GM12878 (cell line): ENCODE results near the gene VAV2. TPM values are rescaled to one million over a fixed set of nuclear protein-coding genes. Genes with fewer than 3 reads are reported as not detected.

Experiments used
- ATAC-seq: fragments of 200-7000 bp; cut with Tn5 transposase; 3 replicates; pipeline ENCODE4 v1.9.1; 2020; ENCODE audit warnings: mild to moderate bottlenecking, moderate library complexity
- BruUV-seq: library from RNA; stranded (reverse); fragments of 400-500 nt; replicated peaks from 2 replicates; lab custom pipeline; 2021; lab: Mats Ljungman, UMichigan
- CTCF ChIA-PET: fragments of 300-600 bp; sonication (Branson Sonifier 250); formaldehyde crosslinking; extraction: SDS; loops from one replicate; lab custom pipeline; 2021; ENCODE audit warnings: inconsistent platforms; lab: Yijun Ruan, JAX
- POLR2A ChIA-PET: fragments of 350-600 bp; formaldehyde crosslinking; extraction: SDS; loops from one replicate; lab custom pipeline; 2021; ENCODE audit warnings: inconsistent platforms; lab: Charles Lee
- RAD21 ChIA-PET: fragments of 300-600 bp; sonication (Branson Sonifier 250); formaldehyde crosslinking; loops from one replicate; lab custom pipeline; 2023; ENCODE audit warnings: antibody characterized with exemption; ENCODE audit not compliant: unreplicated experiment; lab: Charles Lee
- SMC1A ChIA-PET: fragments of 300-600 bp; sonication (Branson Sonifier 250); formaldehyde crosslinking; loops from one replicate; lab custom pipeline; 2023; ENCODE audit not compliant: unreplicated experiment, uncharacterized antibody; lab: Charles Lee
- DNase-seq: peaks from one replicate; pipeline ENCODE4 v3.0.0-alpha.2; 2011; ENCODE audit warnings: low read depth, low spot score
- FAIRE-seq: peaks from 3 replicates; lab custom pipeline; 2011; peaks lifted over from hg19 to GRCh38; lab: Jason Lieb, UNC
- H2AFZ ChIP-seq: 2 replicates; pipeline ENCODE4 v1.6.0; 2011; ENCODE audit warnings: low read depth, low read length, control low read depth; ENCODE audit not compliant: control insufficient read depth
- H3K27ac ChIP-seq: 2 replicates; pipeline ENCODE4 v1.5.1; 2011; ENCODE audit warnings: control low read depth; ENCODE audit not compliant: control insufficient read depth, insufficient read depth
- H3K27me3 ChIP-seq, 2 experiments: replicated peaks in 1 of 2; 2 replicates each; pipeline versions ENCODE4 v1.6.0 to v1.6.1; 2011; ENCODE audit warnings: low read length in 1 of 2; ENCODE audit not compliant: control insufficient read depth in 2 of 2, insufficient read depth in 2 of 2
- H3K36me3 ChIP-seq, 2 experiments: 2 replicates each; pipeline ENCODE4 v1.5.1; 2011; ENCODE audit warnings: low read length in 1 of 2; ENCODE audit not compliant: control insufficient read depth in 2 of 2, insufficient read depth in 2 of 2
- H3K4me1 ChIP-seq: 2 replicates; pipeline ENCODE4 v1.6.1; 2011; ENCODE audit warnings: mild to moderate bottlenecking, low read length, moderate library complexity, mixed read lengths; ENCODE audit not compliant: control insufficient read depth, insufficient read depth
- H3K4me2 ChIP-seq: 2 replicates; pipeline ENCODE4 v1.6.0; 2011; ENCODE audit warnings: control low read depth; ENCODE audit not compliant: control insufficient read depth, insufficient read depth
- H3K4me3 ChIP-seq: fragments of 200-600 bp; sonication (generic); 2 replicates; pipeline ENCODE4 v1.5.1; 2016
- H3K79me2 ChIP-seq: 2 replicates; pipeline ENCODE4 v1.6.0; 2011; ENCODE audit warnings: low read length; ENCODE audit not compliant: control insufficient read depth, insufficient read depth
- H3K9ac ChIP-seq: 2 replicates; pipeline ENCODE4 v1.8.0; 2011; ENCODE audit warnings: low read length, control low read depth, mixed read lengths; ENCODE audit not compliant: control insufficient read depth, insufficient read depth
- H3K9me3 ChIP-seq: replicated peaks from 3 replicates; pipeline ENCODE4 v1.5.1; 2011; ENCODE audit warnings: mild to moderate bottlenecking, low read length; ENCODE audit not compliant: control insufficient read depth, insufficient read depth
- H4K20me1 ChIP-seq: 2 replicates; pipeline ENCODE4 v1.6.0; 2011; ENCODE audit not compliant: control insufficient read depth, insufficient read depth
- BACH1 ChIP-seq: fragments of 450-650 bp; IDR thresholded peaks from 2 replicates; pipeline ENCODE4 v1.6.1; 2017; ENCODE audit warnings: mild to moderate bottlenecking, borderline replicate concordance
- FOXK2 ChIP-seq: fragments of 450-650 bp; IDR thresholded peaks from 2 replicates; pipeline ENCODE4 v1.6.1; 2017; ENCODE audit warnings: mild to moderate bottlenecking, moderate library complexity
- NFYB ChIP-seq: IDR thresholded peaks from 2 replicates; pipeline ENCODE4 v1.6.1; 2011; ENCODE audit warnings: low read depth, mild to moderate bottlenecking, low read length, improper control_type of control experiment, moderate library complexity; ENCODE audit not compliant: insufficient read depth
- POLR2AphosphoS2 ChIP-seq: IDR thresholded peaks from 2 replicates; pipeline ENCODE4 v1.6.1; 2011; ENCODE audit warnings: low read depth, mild to moderate bottlenecking, low read length, improper control_type of control experiment, moderate library complexity
- RB1 ChIP-seq: fragments of 450-650 bp; formaldehyde crosslinking; IDR thresholded peaks from 2 replicates; pipeline ENCODE4 v1.6.1; 2017; ENCODE audit warnings: mild to moderate bottlenecking, borderline replicate concordance
- SIN3A ChIP-seq: IDR thresholded peaks from 2 replicates; pipeline ENCODE4 v1.6.1; 2012; ENCODE audit warnings: low read depth, low read length, improper control_type of control experiment
- STAT1 ChIP-seq: fragments of 450-650 bp; conservative IDR thresholded peaks from 2 replicates; pipeline ENCODE4 v1.6.1; 2014; ENCODE audit warnings: antibody characterized with exemption, mild to moderate bottlenecking
- TBL1XR1 ChIP-seq: IDR thresholded peaks from 2 replicates; pipeline ENCODE4 v1.6.1; 2012; ENCODE audit warnings: low read depth, low read length, improper control_type of control experiment
- ZBTB40 ChIP-seq: fragments of 450-650 bp; IDR thresholded peaks from 2 replicates; pipeline ENCODE4 v1.6.1; 2016; ENCODE audit warnings: mild to moderate bottlenecking, moderate library complexity, borderline replicate concordance
- WGBS: methylation state at CpG from one replicate; pipeline ENCODE4 v1.1.6; 2016; ENCODE audit warnings: low lambda C conversion rate; ENCODE audit not compliant: insufficient replicate concordance, insufficient coverage; ENCODE audit errors: missing lambda C conversion rate; 5-methylcytosine and 5-hydroxymethylcytosine counted together
- in situ Hi-C: fragments of 300-500 bp; cut with MboI; formaldehyde crosslinking; loops from 9 replicates; pipeline ENCODE4 v1.14.3; 2018; ENCODE audit warnings: mixed read lengths
- intact Hi-C: fragments of 100-400 bp; cut with micrococcal nuclease; formaldehyde crosslinking; loops from one replicate; pipeline ENCODE4 v1.14.2; 2022; ENCODE audit not compliant: unreplicated experiment
- polyA plus RNA-seq, 11 experiments: library from polyadenylated mRNA; depleted of rRNA in 4 of 11; unstranded in 6 of 11; stranded (reverse) in 5 of 11; fragments of >200 nt; fragmentation: Nextera tagmentation in 4 of 11; fragmentation: Illumina TruSeq in 1 of 11; extraction: Ambion mirVana in 4 of 11; extraction: Trizol in 1 of 11; gene quantifications; 1 replicate in 1 of 11; 2 replicates in 10 of 11; pipeline versions ENCODE4 v1.2.1 to v1.2.3, GENCODE V29; 2011 to 2016; ENCODE audit warnings: inconsistent platforms in 2 of 11, missing spikeins in 2 of 11, low read depth in 1 of 11
- total RNA-seq, 4 experiments: library from RNA; depleted of rRNA in 3 of 4; stranded (reverse); fragments of >200 nt in 3 of 4; fragmentation: Illumina TruSeq in 1 of 4; extraction: Trizol in 1 of 4; gene quantifications; 2 replicates each; pipeline versions ENCODE4 v1.2.1 to v1.2.3, GENCODE V29; 2013 to 2021

The VAV2 gene
- total and polyA plus RNA-seq, 10 of the 15 experiments (the other 5 are each of a cell fraction or from before 2014, with no cell fraction given): 0.13 to 43.9 (median 16.9) TPM

DNA sequence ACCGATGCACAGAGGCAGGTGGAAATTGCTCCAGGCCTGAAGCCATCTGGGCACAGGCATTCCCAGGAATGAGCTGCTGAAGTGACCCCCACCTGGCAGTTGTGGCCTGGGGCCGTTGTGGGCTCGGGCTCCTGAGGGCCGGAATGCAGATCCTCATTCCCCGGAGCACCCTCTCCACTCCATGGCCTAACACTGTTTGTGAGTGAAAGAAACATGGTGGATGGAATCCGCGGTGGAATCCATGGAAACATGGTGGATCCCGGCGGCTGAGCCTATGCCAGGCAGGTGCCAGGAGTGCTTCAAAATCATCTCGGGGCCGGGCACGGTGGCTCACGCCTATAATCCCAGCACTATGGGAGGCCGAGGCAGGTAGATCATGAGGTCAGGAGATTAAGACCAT is 250.4 kb downstream of the VAV2 start:
- SMC1A ChIA-PET: interaction anchor here (1.9 kb wide), 1 partner anchor 253 kb away, joined by 12 read pairs; no protein-coding TSS in a partner anchor
- intact Hi-C loops (no loop called here), in situ Hi-C loops (no loop called here)
- POLR2A ChIA-PET: no interaction called here
- BruUV-seq: no TSS peak
- no peaks in the 10 kb centered on the region for H3K4me1 ChIP-seq
- RAD21 ChIA-PET: interaction anchor here (1.4 to 1.9 kb wide), 2 partner anchors 137 to 252 kb away, joined by 3 to 15 read pairs; no protein-coding TSS in a partner anchor
- H3K79me2 ChIP-seq: no peaks in the 10 kb centered on the region
- H3K4me2 ChIP-seq: no peak overlapping the region
- H3K36me3 ChIP-seq: no peaks in the 10 kb centered on the region; a peak in 1 of 4 replicates
- no peaks in the 10 kb centered on the region for H4K20me1 ChIP-seq
- ATAC-seq (no peak), FAIRE-seq (no peak), DNase-seq (no peak)
- no peak overlapping the region for H3K9ac ChIP-seq
- WGBS: 65% methylated on average over 14 of the region's 14 CpGs
- H3K27ac ChIP-seq: no peak overlapping the region
- no peaks in the 10 kb centered on the region for H3K9me3 ChIP-seq
- TF ChIP-seq FOXK2 (no peak), SIN3A (no peak), BACH1 (no peak), NFYB (no peak), RB1 (no peak), STAT1 (no peak), POLR2AphosphoS2 (no peak), TBL1XR1 (no peak)
- CTCF ChIA-PET: interaction anchor here (0.7 to 2.1 kb wide), 5 partner anchors 12 to 269 kb away, joined by 3 to 24 read pairs (median 10); no protein-coding TSS in a partner anchor
- H3K27me3 ChIP-seq: peaks cover 0 to 2% of the 10 kb centered on the region in 2 experiments; a peak in 1 of 4 replicates
- no peak overlapping the region for H2AFZ ChIP-seq
- H3K4me3 ChIP-seq: no peak overlapping the region

DNA sequence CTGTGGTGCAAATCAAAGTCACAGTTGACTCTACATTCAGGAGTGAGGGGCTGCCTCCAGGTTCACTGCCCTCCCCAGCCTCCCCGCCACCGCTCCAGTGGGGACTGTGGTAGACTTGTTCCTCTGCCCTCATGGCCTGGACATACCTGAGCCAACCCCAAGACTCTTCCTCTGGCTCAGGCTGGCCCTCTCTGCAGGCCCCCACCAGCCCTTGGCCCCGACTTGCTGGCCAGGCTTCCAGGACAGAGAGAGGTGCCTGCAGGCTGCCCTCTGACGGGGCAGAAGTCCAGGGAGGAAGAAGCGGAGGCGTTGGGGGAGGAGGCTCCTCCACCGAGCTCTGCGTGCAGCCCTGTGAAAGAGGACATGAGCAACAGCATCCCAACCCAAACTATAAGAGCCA is 251.2 kb downstream of the VAV2 start:
- SMC1A ChIA-PET: no interaction called here
- 19% methylated on average over 8 of the region's 8 CpGs for WGBS
- Histone ChIP-seq H3K27me3 (no peaks in the 10 kb centered on the region; a peak in 1 of 4 replicates), H3K79me2 (no peaks in the 10 kb centered on the region), H3K9me3 (no peaks in the 10 kb centered on the region), H3K4me1 (no peaks in the 10 kb centered on the region), H3K4me2 (no peak overlapping the region), H3K4me3 (no peak overlapping the region), H2AFZ (no peak overlapping the region), H3K9ac (no peak overlapping the region), H3K36me3 (no peaks in the 10 kb centered on the region; a peak in 1 of 4 replicates), H3K27ac (no peak overlapping the region), H4K20me1 (no peaks in the 10 kb centered on the region)
- intact Hi-C loops (no loop called here), in situ Hi-C loops (no loop called here)
- FAIRE-seq (no peak), ATAC-seq (no peak), DNase-seq (no peak)
- POLR2A ChIA-PET: no interaction called here
- CTCF ChIA-PET: interaction anchor here (1.0 to 2.0 kb wide), 2 partner anchors 14 to 253 kb away, joined by 3 to 5 read pairs; no protein-coding TSS in a partner anchor
- RAD21 ChIA-PET: no interaction called here
- no TSS peak for BruUV-seq
- TF ChIP-seq ZBTB40: no peak
